HT1080 (cell line): ENCODE data around the gene TNK2. TPM values are rescaled to one million over a fixed set of nuclear protein-coding genes. Genes with fewer than 3 reads are reported as not detected.

Source experiments
- DNase-seq: peaks from one replicate; pipeline ENCODE4 v3.0.0-alpha.2; 2015; ENCODE audit warnings: low read depth
- total RNA-seq: library from RNA; depleted of rRNA; stranded (reverse); fragments of >200 nt; shearing (Covaris generic); gene quantifications from 2 replicates; pipeline ENCODE4 v1.2.3, GENCODE V29; 2014

Gene TNK2
- total RNA-seq, 1 experiment from 2014 or later, result 33.3 TPM

- DNase-seq, result peak; percentile 65
These were observed 21.9 kb downstream of the TNK2 start for GRCh38 chr3:195886181-195887141.

- DNase-seq, result no peak
These were observed 23.1 kb downstream of the TNK2 start for GRCh38 chr3:195885036-195885891.

- DNase-seq, result no peak
These were observed 23.7 kb downstream of the TNK2 start for GRCh38 chr3:195884691-195885035.

- no peak for DNase-seq
These were observed 24.6 kb downstream of the TNK2 start for GRCh38 chr3:195883801-195884200.

GRCh38 chr3:195883160-195883559 is 25.2 kb downstream of the TNK2 start:
- no peak for DNase-seq

GRCh38 chr3:195882002-195882441 is 26.3 kb downstream of the TNK2 start:
- DNase-seq, result no peak

GRCh38 chr3:195881276-195881988 is 26.9 kb downstream of the TNK2 start:
- DNase-seq, result no peak

GRCh38 chr3:195880037-195880431 is 28.3 kb downstream of the TNK2 start:
- DNase-seq, result no peak

GRCh38 chr3:195879416-195880036 is 28.8 kb downstream of the TNK2 start:
- DNase-seq, result no peak

- no peak for DNase-seq
These were observed 29.7 kb downstream of the TNK2 start for GRCh38 chr3:195878424-195879274.

- no peak for DNase-seq
These were observed 30.5 kb downstream of the TNK2 start for GRCh38 chr3:195877767-195878423.

- no peak for DNase-seq
These were observed 31.1 kb downstream of the TNK2 start for GRCh38 chr3:195877136-195877715.

GRCh38 chr3:195876297-195877064 is 31.9 kb downstream of the TNK2 start:
- no peak for DNase-seq

GRCh38 chr3:195875482-195876236 is 32.7 kb downstream of the TNK2 start:
- no peak for DNase-seq

- DNase-seq, result no peak
These were observed 34.4 kb downstream of the TNK2 start for GRCh38 chr3:195873971-195874370.

GRCh38 chr3:195873281-195873887 is 35.0 kb downstream of the TNK2 start:
- DNase-seq, result no peak

- DNase-seq, result no peak
These were observed 35.6 kb downstream of the TNK2 start for GRCh38 chr3:195872800-195873199.
